ENCODE results near the gene HLA-B.

The HLA-B gene

DNA sequence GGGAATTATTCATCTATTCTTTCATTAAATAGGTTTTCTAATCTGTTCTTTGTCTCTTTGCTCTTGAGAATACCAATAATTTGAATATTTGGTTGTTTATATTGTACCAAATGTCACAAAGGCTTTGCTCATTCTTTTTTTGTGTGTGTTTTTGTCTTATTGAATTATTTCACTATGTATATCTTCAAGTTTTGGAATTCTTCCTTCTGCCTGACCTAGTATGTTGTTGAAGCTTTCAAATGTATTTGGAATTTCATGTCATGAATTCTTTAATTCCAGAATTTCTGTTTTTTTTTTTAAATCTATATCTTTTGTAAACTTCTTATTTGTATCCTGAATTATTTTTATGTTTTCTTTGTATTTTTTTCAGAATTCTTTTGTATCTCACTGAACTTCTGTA lies 16.8 kb downstream of the HLA-B start:
- TF ChIP-seq, protein P1, sequence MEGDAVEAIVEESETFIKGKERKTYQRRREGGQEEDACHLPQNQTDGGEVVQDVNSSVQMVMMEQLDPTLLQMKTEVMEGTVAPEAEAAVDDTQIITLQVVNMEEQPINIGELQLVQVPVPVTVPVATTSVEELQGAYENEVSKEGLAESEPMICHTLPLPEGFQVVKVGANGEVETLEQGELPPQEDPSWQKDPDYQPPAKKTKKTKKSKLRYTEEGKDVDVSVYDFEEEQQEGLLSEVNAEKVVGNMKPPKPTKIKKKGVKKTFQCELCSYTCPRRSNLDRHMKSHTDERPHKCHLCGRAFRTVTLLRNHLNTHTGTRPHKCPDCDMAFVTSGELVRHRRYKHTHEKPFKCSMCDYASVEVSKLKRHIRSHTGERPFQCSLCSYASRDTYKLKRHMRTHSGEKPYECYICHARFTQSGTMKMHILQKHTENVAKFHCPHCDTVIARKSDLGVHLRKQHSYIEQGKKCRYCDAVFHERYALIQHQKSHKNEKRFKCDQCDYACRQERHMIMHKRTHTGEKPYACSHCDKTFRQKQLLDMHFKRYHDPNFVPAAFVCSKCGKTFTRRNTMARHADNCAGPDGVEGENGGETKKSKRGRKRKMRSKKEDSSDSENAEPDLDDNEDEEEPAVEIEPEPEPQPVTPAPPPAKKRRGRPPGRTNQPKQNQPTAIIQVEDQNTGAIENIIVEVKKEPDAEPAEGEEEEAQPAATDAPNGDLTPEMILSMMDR (conservative IDR thresholded peaks at IDR 0.05; ENCODE audit: low read length): no peak
- no peak overlapping the region for H3K4me3 ChIP-seq (ENCODE audit: low read length)
- DNase-seq (ENCODE audit: low read depth): no peak

DNA sequence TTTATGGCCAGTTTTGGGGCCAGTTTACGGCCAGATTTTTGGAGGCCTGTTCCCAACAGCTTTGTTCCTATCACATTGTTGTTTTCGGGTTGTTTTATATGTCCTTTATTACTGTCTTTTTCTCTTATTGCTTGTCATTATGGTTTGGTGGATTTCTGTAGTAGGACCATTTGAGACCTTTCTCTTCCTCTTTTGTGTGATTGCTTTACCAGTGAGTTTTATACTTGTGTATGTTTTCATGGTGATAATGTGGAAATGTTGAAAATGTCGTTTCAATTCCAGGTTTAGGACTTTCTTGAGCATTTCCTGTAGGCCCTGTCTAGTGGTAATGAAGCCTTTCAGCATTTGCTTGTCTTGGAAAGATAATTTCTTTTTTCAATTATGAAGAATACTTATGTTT lies 17.8 kb downstream of the HLA-B start:
- no peak overlapping the region for H3K4me3 ChIP-seq (ENCODE audit: low read length)
- TF ChIP-seq, protein P1 (conservative IDR thresholded peaks at IDR 0.05; ENCODE audit: low read length): no peak
- DNase-seq (ENCODE audit: low read depth): no peak

DNA sequence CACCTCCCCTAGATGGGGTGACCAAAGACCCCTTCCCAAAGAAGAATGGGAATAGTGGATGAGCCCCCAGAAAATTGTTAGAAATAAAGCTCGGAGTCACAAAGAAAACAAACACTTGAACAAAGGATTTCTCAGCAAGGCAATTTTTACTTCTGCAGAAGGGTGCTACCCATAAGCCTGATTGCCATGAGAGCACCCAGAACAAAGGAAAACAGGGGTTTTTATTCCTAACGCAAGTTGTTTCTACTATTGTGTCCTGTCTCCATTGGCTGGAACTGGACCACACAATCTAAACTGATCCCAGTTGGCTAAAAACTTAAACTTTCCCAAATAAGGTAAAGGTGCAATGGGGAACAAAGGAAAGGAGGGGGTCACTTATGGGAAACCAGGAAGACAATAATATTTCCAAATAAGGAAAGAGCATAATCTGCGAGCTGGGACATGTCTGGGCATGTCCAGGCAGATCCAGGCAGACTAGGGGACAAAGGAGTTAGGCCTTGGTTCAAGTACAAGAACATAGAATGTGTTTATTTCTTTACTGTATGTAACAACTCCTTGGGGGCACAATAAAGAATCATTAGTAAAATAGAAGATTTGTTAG lies 20.0 kb downstream of the HLA-B start:
- no peak for DNase-seq (ENCODE audit: low read depth)
- H3K4me3 ChIP-seq (ENCODE audit: low read length): no peak overlapping the region
- TF ChIP-seq, protein P1 (conservative IDR thresholded peaks at IDR 0.05; ENCODE audit: low read length): no peak

GRCh38 chr6:31332637-31333602 lies 24.1 kb downstream of the HLA-B start:
- no peak overlapping the region for H3K4me3 ChIP-seq (ENCODE audit: low read length)
- no peak for DNase-seq (ENCODE audit: low read depth)
- TF ChIP-seq, protein P1 (conservative IDR thresholded peaks at IDR 0.05; ENCODE audit: low read length): no peak

DNA sequence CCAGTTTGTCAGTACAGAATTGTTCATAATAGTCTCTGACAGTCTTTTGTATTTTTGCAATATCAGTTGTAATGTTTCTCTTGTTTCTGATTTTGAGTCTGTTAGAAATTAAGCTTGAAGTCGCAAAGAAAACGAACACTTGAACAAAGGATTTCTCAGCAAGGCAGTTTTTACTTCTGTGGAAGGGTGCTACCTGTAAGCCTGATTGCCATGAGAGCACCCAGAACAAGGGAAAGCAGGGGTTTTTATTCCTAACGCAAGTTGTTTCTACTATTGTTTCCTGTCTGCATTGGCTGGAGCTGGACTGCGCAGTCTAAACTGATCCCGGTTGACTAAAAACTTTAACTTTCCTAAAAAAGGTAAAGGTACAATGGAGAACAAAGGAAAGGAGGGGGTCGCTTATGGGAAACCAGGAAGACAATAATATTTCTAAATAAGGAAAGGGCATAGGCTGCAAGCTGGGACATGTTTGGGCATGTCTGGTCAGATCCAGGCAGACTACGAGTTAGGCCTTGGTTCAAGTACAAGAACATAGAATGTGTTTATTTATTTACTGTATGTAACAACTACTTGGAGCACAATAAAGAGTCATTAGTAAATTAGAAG lies 28.5 kb downstream of the HLA-B start:
- DNase-seq (ENCODE audit: low read depth): no peak
- TF ChIP-seq, protein P1 (conservative IDR thresholded peaks at IDR 0.05; ENCODE audit: low read length): no peak
- no peak overlapping the region for H3K4me3 ChIP-seq (ENCODE audit: low read length)

DNA sequence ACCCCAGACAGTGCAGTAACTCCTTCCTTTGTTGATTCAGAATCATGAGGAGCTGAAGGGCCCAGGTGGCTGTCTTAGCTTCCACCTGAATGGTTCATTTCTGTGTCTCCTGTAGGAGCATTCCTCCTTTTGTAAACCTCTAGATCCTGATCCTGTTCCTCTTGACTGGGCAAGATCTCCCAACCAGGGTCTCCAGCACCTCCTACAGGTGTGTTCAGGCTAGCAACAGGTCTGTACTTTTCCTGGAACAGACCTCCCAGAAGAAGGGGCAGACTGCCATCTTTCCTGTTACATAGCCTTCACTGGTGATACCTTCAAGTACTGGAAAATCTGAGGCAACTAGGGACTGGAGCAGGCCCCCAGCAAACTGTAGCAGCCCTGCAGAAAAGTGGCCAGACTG lies 35.2 kb downstream of the HLA-B start:
- H3K4me3 ChIP-seq (ENCODE audit: low read length): no peak overlapping the region
- TF ChIP-seq, protein P1 (conservative IDR thresholded peaks at IDR 0.05; ENCODE audit: low read length): no peak
- DNase-seq (ENCODE audit: low read depth): no peak

All from AG10803 (cell line).